Measurements from ENCODE around the gene TERB1. TPM values are rescaled to one million over a fixed set of nuclear protein-coding genes. Genes with fewer than 3 reads are reported as not detected.

TERB1 gene
- polyA plus RNA-seq, 1 donor from 2014 or later = 0.38 TPM

GRCh38 chr16:66787427-66787826 lies 14.0 kb downstream of the TERB1 start:
- no peaks in the 10 kb centered on the region for H3K79me2 ChIP-seq (replicated peaks; ENCODE audit: insufficient read depth, low read length)
- no peaks in the 10 kb centered on the region for H3K27me3 ChIP-seq (ENCODE audit: insufficient read depth, low read depth, low read length)
- no peak overlapping the region for H3K9ac ChIP-seq (ENCODE audit: low read length)
- H3K36me3 ChIP-seq (ENCODE audit: insufficient read depth, low read length) = no peaks in the 10 kb centered on the region
- H3K27ac ChIP-seq (ENCODE audit: low read length) = no peak overlapping the region
- H2AFZ ChIP-seq (ENCODE audit: low read depth, low read length) = no peak overlapping the region
- H3F3A ChIP-seq (ENCODE audit: insufficient read depth, low read length, poor library complexity, severe bottlenecking) = no peaks in the 10 kb centered on the region
- no peaks in the 10 kb centered on the region for H3K9me3 ChIP-seq (ENCODE audit: low read length)
- H4K20me1 ChIP-seq (ENCODE audit: insufficient read depth) = no peaks in the 10 kb centered on the region
- H3K4me2 ChIP-seq (ENCODE audit: low read length) = no peak overlapping the region
- H3K9me2 ChIP-seq (ENCODE audit: insufficient read depth, low read length) = no peaks in the 10 kb centered on the region
- TF ChIP-seq, protein P1, sequence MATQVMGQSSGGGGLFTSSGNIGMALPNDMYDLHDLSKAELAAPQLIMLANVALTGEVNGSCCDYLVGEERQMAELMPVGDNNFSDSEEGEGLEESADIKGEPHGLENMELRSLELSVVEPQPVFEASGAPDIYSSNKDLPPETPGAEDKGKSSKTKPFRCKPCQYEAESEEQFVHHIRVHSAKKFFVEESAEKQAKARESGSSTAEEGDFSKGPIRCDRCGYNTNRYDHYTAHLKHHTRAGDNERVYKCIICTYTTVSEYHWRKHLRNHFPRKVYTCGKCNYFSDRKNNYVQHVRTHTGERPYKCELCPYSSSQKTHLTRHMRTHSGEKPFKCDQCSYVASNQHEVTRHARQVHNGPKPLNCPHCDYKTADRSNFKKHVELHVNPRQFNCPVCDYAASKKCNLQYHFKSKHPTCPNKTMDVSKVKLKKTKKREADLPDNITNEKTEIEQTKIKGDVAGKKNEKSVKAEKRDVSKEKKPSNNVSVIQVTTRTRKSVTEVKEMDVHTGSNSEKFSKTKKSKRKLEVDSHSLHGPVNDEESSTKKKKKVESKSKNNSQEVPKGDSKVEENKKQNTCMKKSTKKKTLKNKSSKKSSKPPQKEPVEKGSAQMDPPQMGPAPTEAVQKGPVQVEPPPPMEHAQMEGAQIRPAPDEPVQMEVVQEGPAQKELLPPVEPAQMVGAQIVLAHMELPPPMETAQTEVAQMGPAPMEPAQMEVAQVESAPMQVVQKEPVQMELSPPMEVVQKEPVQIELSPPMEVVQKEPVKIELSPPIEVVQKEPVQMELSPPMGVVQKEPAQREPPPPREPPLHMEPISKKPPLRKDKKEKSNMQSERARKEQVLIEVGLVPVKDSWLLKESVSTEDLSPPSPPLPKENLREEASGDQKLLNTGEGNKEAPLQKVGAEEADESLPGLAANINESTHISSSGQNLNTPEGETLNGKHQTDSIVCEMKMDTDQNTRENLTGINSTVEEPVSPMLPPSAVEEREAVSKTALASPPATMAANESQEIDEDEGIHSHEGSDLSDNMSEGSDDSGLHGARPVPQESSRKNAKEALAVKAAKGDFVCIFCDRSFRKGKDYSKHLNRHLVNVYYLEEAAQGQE (IDR thresholded peaks at IDR 0.05; ENCODE audit: borderline replicate concordance) = no peak
- TF ChIP-seq CTCF (IDR thresholded peaks at IDR 0.05; ENCODE audit: poor library complexity, severe bottlenecking) = no peak
- H3K4me3 ChIP-seq (ENCODE audit: low read length) = no peak overlapping the region

GRCh38 chr16:66786551-66786950 lies 14.8 kb downstream of the TERB1 start:
- Histone ChIP-seq H3K9me2 (ENCODE audit: insufficient read depth, low read length) (no peaks in the 10 kb centered on the region), H3K36me3 (ENCODE audit: insufficient read depth, low read length) (no peaks in the 10 kb centered on the region), H3K9ac (ENCODE audit: low read length) (no peak overlapping the region), H3K27ac (ENCODE audit: low read length) (no peak overlapping the region), H3F3A (ENCODE audit: insufficient read depth, low read length, poor library complexity, severe bottlenecking) (no peaks in the 10 kb centered on the region), H3K27me3 (ENCODE audit: insufficient read depth, low read depth, low read length) (no peaks in the 10 kb centered on the region), H3K9me3 (ENCODE audit: low read length) (no peaks in the 10 kb centered on the region), H3K4me3 (ENCODE audit: low read length) (no peak overlapping the region), H3K79me2 (replicated peaks; ENCODE audit: insufficient read depth, low read length) (no peaks in the 10 kb centered on the region), H4K20me1 (ENCODE audit: insufficient read depth) (no peaks in the 10 kb centered on the region), H3K4me2 (ENCODE audit: low read length) (no peak overlapping the region), H2AFZ (ENCODE audit: low read depth, low read length) (no peak overlapping the region)
- TF ChIP-seq POLR2AphosphoS5 (IDR thresholded peaks at IDR 0.05) = no peak

- no peak overlapping the region for H3K9ac ChIP-seq (ENCODE audit: low read length)
- no peaks in the 10 kb centered on the region for H3K79me2 ChIP-seq (replicated peaks; ENCODE audit: insufficient read depth, low read length)
- H3K9me2 ChIP-seq (ENCODE audit: insufficient read depth, low read length) = no peaks in the 10 kb centered on the region
- H4K20me1 ChIP-seq (ENCODE audit: insufficient read depth) = no peaks in the 10 kb centered on the region
- no peaks in the 10 kb centered on the region for H3K9me3 ChIP-seq (ENCODE audit: low read length)
- H3K27me3 ChIP-seq (ENCODE audit: insufficient read depth, low read depth, low read length) = no peaks in the 10 kb centered on the region
- no peaks in the 10 kb centered on the region for H3K36me3 ChIP-seq (ENCODE audit: insufficient read depth, low read length)
- H3K4me2 ChIP-seq (ENCODE audit: low read length) = no peak overlapping the region
- TF ChIP-seq MXI1 (conservative IDR thresholded peaks at IDR 0.05; ENCODE audit: poor library complexity, severe bottlenecking) (no peak), EP300 (conservative IDR thresholded peaks at IDR 0.05; ENCODE audit: poor library complexity, severe bottlenecking) (no peak), TAF1 (IDR thresholded peaks at IDR 0.05; ENCODE audit: low read depth) (no peak), CTCF (IDR thresholded peaks at IDR 0.05; ENCODE audit: poor library complexity, severe bottlenecking) (no peak), POLR2AphosphoS5 (IDR thresholded peaks at IDR 0.05) (no peak), EZH2 (IDR thresholded peaks at IDR 0.05; ENCODE audit: borderline replicate concordance, insufficient read depth, low read length, poor library complexity, severe bottlenecking) (no peak), RAD21 (conservative IDR thresholded peaks at IDR 0.05) (no peak), SMC3 (conservative IDR thresholded peaks at IDR 0.05; ENCODE audit: poor library complexity) (no peak)
- TF ChIP-seq, protein P1 (IDR thresholded peaks at IDR 0.05; ENCODE audit: borderline replicate concordance) = no peak
- no peak overlapping the region for H3K4me3 ChIP-seq (ENCODE audit: low read length)
- H3K27ac ChIP-seq (ENCODE audit: low read length) = no peak overlapping the region
- no peak overlapping the region for H2AFZ ChIP-seq (ENCODE audit: low read depth, low read length)
- no peaks in the 10 kb centered on the region for H3F3A ChIP-seq (ENCODE audit: insufficient read depth, low read length, poor library complexity, severe bottlenecking)
Observed at GRCh38 chr16:66776457-66776856, 24.9 kb downstream of the TERB1 start.
